Endothelial cell of umbilical vein (primary cell): ENCODE results near the gene LOXL1. TPM values are rescaled to one million over a fixed set of nuclear protein-coding genes. Genes with fewer than 3 reads are reported as not detected.

Source experiments
- BruUV-seq: library from RNA; stranded (reverse); fragments of 400-500 nt; replicated peaks from 2 replicates; lab custom pipeline; 2021; lab: Mats Ljungman, UMichigan
- CTCF ChIA-PET: fragments of 300-600, 350-600 bp; sonication (Branson Sonifier 250); formaldehyde crosslinking; loops from one replicate; lab custom pipeline; 2021; ENCODE audit warnings: antibody characterized with exemption, inconsistent platforms; lab: Charles Lee
- POLR2A ChIA-PET: fragments of 300-600, 350-600 bp; sonication (Branson Sonifier 250); formaldehyde crosslinking; loops from one replicate; lab custom pipeline; 2021; ENCODE audit warnings: antibody characterized with exemption, inconsistent platforms; lab: Charles Lee
- DNase-seq: peaks from one replicate; pipeline ENCODE4 v3.0.0-alpha.2; 2011; ENCODE audit warnings: low read depth, low spot score
- FAIRE-seq: peaks from 2 replicates; lab custom pipeline; 2011; peaks lifted over from hg19 to GRCh38; lab: Jason Lieb, UNC
- H2AFZ ChIP-seq: 2 replicates; pipeline ENCODE4 v1.6.0; 2012; ENCODE audit warnings: low read depth, low read length, control low read depth, inconsistent platforms
- H3K27ac ChIP-seq: 2 replicates; pipeline ENCODE4 v1.5.1; 2011; ENCODE audit warnings: low read depth, mild to moderate bottlenecking, control low read depth, low read length, moderate library complexity; ENCODE audit not compliant: insufficient read depth
- H3K27me3 ChIP-seq, 2 experiments: 2 replicates each; pipeline versions ENCODE4 v1.6.0 to v1.6.1; 2011; ENCODE audit warnings: low read length in 2 of 2, mixed read lengths in 1 of 2; ENCODE audit not compliant: control insufficient read depth in 2 of 2, insufficient read depth in 2 of 2
- H3K36me3 ChIP-seq, 2 experiments: 2 replicates in 1 of 2; 3 replicates in 1 of 2; pipeline ENCODE4 v1.5.1; 2011; ENCODE audit warnings: low read length in 2 of 2, mild to moderate bottlenecking in 1 of 2, moderate library complexity in 1 of 2; ENCODE audit not compliant: control insufficient read depth in 2 of 2, insufficient read depth in 2 of 2; ENCODE audit errors: extremely low read depth in 1 of 2
- H3K4me1 ChIP-seq: 3 replicates; pipeline ENCODE4 v1.5.1; 2011; ENCODE audit warnings: mild to moderate bottlenecking, low read length; ENCODE audit not compliant: control insufficient read depth, insufficient read depth; ENCODE audit errors: extremely low read depth
- H3K4me2 ChIP-seq: 2 replicates; pipeline ENCODE4 v1.6.1; 2011; ENCODE audit warnings: low read length, control low read depth, mixed read lengths; ENCODE audit not compliant: insufficient read depth
- H3K4me3 ChIP-seq, 3 experiments: fragments of 200-600 bp in 1 of 3; sonication (generic), shearing (Covaris generic) in 1 of 3; replicated peaks in 1 of 3; 2 replicates each; pipeline ENCODE4 v1.5.1; 2011 to 2016; ENCODE audit warnings: control low read depth in 3 of 3, low read length in 3 of 3, mild to moderate bottlenecking in 2 of 3, inconsistent platforms in 1 of 3, low read depth in 1 of 3, moderate library complexity in 1 of 3; ENCODE audit not compliant: insufficient read depth in 1 of 3
- H3K79me2 ChIP-seq: 2 replicates; pipeline ENCODE4 v1.6.0; 2012; ENCODE audit warnings: low read length, inconsistent platforms; ENCODE audit not compliant: control insufficient read depth, insufficient read depth
- H3K9ac ChIP-seq: replicated peaks from 2 replicates; pipeline ENCODE3; 2011; ENCODE audit warnings: low read length, control low read depth; ENCODE audit not compliant: insufficient read depth; ENCODE audit errors: extremely low read depth
- H3K9me1 ChIP-seq: replicated peaks from 3 replicates; pipeline ENCODE4 v1.6.0; 2011; ENCODE audit warnings: mild to moderate bottlenecking, low read length; ENCODE audit not compliant: control insufficient read depth, insufficient read depth; ENCODE audit errors: extremely low read depth
- H3K9me3 ChIP-seq: replicated peaks from 2 replicates; pipeline ENCODE4 v1.5.1; 2012; ENCODE audit warnings: low read length, inconsistent platforms; ENCODE audit not compliant: control insufficient read depth, insufficient read depth
- H4K20me1 ChIP-seq: replicated peaks from 2 replicates; pipeline ENCODE3; 2011; ENCODE audit warnings: mild to moderate bottlenecking, low read length; ENCODE audit not compliant: control insufficient read depth, insufficient read depth; ENCODE audit errors: extremely low read depth
- EZH2 ChIP-seq: IDR thresholded peaks from 2 replicates; pipeline ENCODE4 v1.6.1; 2012; ENCODE audit warnings: borderline replicate concordance, low read depth, mild to moderate bottlenecking, moderate library complexity, low read length, inconsistent platforms; ENCODE audit not compliant: severe bottlenecking
- FOS ChIP-seq: IDR thresholded peaks from 2 replicates; pipeline ENCODE4 v1.6.1; 2011; ENCODE audit warnings: mild to moderate bottlenecking, low read length, moderate library complexity, borderline replicate concordance; ENCODE audit not compliant: insufficient read depth
- GATA2 ChIP-seq: IDR thresholded peaks from 2 replicates; pipeline ENCODE4 v1.7.0; 2011; ENCODE audit warnings: low read depth, mild to moderate bottlenecking, moderate library complexity, mixed read lengths, low read length; ENCODE audit not compliant: insufficient read length, insufficient read depth
- JUN ChIP-seq: IDR thresholded peaks from 2 replicates; pipeline ENCODE4 v1.6.1; 2011; ENCODE audit warnings: borderline replicate concordance, low read depth; ENCODE audit not compliant: insufficient read length, insufficient read depth
- MYC ChIP-seq: IDR thresholded peaks from one replicate; pipeline ENCODE4 v1.6.1; 2011; ENCODE audit warnings: mild to moderate bottlenecking, low read depth, low read length
- POLR2A ChIP-seq: IDR thresholded peaks from 2 replicates; pipeline ENCODE4 v1.6.1; 2012; ENCODE audit warnings: low read depth, mild to moderate bottlenecking, control low read depth, low read length
- POLR2AphosphoS5 ChIP-seq: IDR thresholded peaks from 2 replicates; pipeline ENCODE4 v1.6.1; 2012; ENCODE audit warnings: low read depth, mild to moderate bottlenecking, control low read depth, low read length, moderate library complexity; ENCODE audit not compliant: insufficient read depth
- dilution Hi-C: fragments of 300-500 bp; cut with MboI; formaldehyde crosslinking; loops from one replicate; pipeline ENCODE4 v1.15.0; 2019; ENCODE audit warnings: low sequenced_read_pairs; ENCODE audit not compliant: extremely low pct_ligation_motif_present
- intact Hi-C: fragments of 100-400 bp; cut with micrococcal nuclease; formaldehyde crosslinking; loops from one replicate; pipeline ENCODE4 v1.10.0; 2022
- polyA plus RNA-seq, 4 experiments: library from polyadenylated mRNA; depleted of rRNA in 3 of 4; stranded (reverse) in 3 of 4; unstranded in 1 of 4; fragments of >200 nt; gene quantifications; 2 replicates each; pipeline versions ENCODE4 v1.2.1 to v1.2.3, GENCODE V29; 2011 to 2012; ENCODE audit warnings: missing spikeins in 1 of 4
- total RNA-seq: library from RNA; stranded (reverse); gene quantifications from 2 replicates; pipeline ENCODE4 v1.2.3, GENCODE V29; 2021
- TF ChIP-seq, protein P1 (sequence below), 2 donors: IDR thresholded peaks; 1 replicate in 1 of 2; 2 replicates in 1 of 2; pipeline ENCODE4 v1.5.1; 2011; ENCODE audit warnings: low read length in 2 of 2, mild to moderate bottlenecking in 2 of 2, moderate library complexity in 2 of 2, control low read depth in 1 of 2, inconsistent platforms in 1 of 2, low read depth in 1 of 2; ENCODE audit not compliant: insufficient read depth in 1 of 2; ENCODE audit errors: extremely low read depth in 1 of 2
- TF ChIP-seq, protein P2 (sequence below): IDR thresholded peaks from 2 replicates; pipeline ENCODE4 v1.6.1; 2011; ENCODE audit not compliant: insufficient read depth, insufficient read length

Gene LOXL1
- total and polyA plus RNA-seq, 2 donors (not counting 3 experiments of a cell fraction or from before 2014, with no cell fraction given) = 5.2 to 14.4 TPM

DNA sequence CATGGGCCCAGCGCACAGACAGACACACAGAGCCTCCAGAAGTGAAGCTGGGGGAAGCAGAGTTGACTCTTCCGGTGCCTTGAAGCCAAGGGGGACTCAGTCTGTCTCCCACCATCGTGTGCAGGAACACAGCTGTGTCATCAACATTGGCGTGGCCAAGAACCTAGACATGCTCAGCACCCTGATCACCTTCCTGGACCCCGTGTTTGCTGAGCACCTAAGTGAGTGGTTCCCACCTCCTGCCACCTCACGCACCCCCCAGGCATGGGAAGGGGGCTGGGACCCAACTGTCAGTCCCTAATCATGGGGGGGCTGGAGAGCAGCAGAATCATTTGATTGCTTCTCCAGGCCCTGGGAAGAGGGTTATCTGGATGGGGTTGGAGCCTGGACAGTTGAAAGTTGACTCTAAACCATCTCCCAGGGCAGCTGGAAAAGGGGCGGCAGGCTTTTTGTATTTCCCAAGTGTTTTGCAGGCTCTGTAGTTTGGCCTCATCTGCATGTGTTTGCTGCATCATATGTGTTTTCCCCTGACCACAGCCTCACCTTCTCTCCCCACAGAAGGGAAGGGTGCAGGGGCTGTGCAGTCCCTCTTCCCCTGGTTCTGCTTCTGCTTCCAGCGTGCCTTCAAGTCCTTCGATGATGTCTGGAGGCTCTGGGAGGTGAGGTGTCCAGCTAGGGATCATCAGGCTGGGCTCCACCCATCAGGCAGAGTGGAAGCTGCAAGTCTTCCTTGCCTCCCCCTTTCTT lies 40.1 kb upstream of the LOXL1 start:
- Histone ChIP-seq H3K27me3 (peaks cover 0 to 1% of the 10 kb centered on the region in 2 experiments), H2AFZ (no peak overlapping the region), H3K9me1 (no peaks in the 10 kb centered on the region), H3K9ac (no peak overlapping the region), H3K9me3 (no peaks in the 10 kb centered on the region), H3K27ac (no peak overlapping the region), H3K4me1 (no peaks in the 10 kb centered on the region), H3K79me2 (no peaks in the 10 kb centered on the region), H4K20me1 (no peaks in the 10 kb centered on the region), H3K4me3 (no peak overlapping the region), H3K36me3 (no peaks in the 10 kb centered on the region), H3K4me2 (no peak overlapping the region)
- BruUV-seq = no TSS peak
- DNase-seq (no peak), FAIRE-seq (no peak)
- POLR2A ChIA-PET = no interaction called here
- CTCF ChIA-PET = no interaction called here
- TF ChIP-seq JUN = no peak
- no peak for TF ChIP-seq MYC
- TF ChIP-seq FOS = no peak
- TF ChIP-seq GATA2 = no peak
- TF ChIP-seq, protein P1, sequence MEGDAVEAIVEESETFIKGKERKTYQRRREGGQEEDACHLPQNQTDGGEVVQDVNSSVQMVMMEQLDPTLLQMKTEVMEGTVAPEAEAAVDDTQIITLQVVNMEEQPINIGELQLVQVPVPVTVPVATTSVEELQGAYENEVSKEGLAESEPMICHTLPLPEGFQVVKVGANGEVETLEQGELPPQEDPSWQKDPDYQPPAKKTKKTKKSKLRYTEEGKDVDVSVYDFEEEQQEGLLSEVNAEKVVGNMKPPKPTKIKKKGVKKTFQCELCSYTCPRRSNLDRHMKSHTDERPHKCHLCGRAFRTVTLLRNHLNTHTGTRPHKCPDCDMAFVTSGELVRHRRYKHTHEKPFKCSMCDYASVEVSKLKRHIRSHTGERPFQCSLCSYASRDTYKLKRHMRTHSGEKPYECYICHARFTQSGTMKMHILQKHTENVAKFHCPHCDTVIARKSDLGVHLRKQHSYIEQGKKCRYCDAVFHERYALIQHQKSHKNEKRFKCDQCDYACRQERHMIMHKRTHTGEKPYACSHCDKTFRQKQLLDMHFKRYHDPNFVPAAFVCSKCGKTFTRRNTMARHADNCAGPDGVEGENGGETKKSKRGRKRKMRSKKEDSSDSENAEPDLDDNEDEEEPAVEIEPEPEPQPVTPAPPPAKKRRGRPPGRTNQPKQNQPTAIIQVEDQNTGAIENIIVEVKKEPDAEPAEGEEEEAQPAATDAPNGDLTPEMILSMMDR (IDR thresholded peaks at IDR 0.05; ENCODE audit: extremely low read depth in 1 of 2, insufficient read depth in 1 of 2, low read depth in 1 of 2, low read length in 2 of 2) = no peak
- TF ChIP-seq POLR2A = no peak
- no peak for TF ChIP-seq POLR2AphosphoS5
- TF ChIP-seq EZH2 = no peak
- TF ChIP-seq, protein P2, sequence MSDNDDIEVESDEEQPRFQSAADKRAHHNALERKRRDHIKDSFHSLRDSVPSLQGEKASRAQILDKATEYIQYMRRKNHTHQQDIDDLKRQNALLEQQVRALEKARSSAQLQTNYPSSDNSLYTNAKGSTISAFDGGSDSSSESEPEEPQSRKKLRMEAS = no peak
- intact Hi-C loops = no loop called here
- dilution Hi-C loops = no loop called here
